ENCODE data around the gene IDE. TPM values are rescaled to one million over a fixed set of nuclear protein-coding genes. Genes with fewer than 3 reads are reported as not detected.
"Not testable (repeated sequence)": the region's sequence is repeated elsewhere in the genome, so short reads cannot be mapped to it uniquely, and the experiment has no call there.

IDE gene
- polyA plus RNA-seq, 4 donors = 21.9 to 27.5 (median 26.6) TPM

DNA sequence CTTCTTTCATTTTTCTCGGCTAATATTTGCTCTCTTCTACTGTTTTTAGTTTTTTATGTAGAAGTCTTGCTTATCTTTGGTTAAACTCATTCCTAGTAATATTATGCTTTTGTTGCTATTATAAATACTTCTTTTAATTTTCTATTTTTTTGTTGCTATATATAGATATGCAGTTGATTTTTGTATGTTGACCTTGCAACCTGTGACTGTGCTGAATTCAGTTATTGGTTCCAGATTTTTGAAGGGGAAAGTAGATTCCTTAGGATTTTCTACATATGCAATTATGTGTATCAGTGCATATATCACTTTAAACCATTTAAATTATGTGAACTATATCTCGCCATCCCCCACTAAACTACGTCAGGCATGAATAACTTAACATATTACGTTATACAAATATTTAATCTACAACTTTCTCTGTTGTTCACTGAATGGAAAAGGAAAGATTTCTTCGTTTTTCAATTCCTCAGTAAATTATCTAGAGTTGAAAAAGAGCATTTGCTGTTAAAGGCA is 71.5 kb downstream of the IDE start:
- no peak for DNase-seq (ENCODE audit: low read depth in 4 of 4, low spot score in 3 of 4)

DNA sequence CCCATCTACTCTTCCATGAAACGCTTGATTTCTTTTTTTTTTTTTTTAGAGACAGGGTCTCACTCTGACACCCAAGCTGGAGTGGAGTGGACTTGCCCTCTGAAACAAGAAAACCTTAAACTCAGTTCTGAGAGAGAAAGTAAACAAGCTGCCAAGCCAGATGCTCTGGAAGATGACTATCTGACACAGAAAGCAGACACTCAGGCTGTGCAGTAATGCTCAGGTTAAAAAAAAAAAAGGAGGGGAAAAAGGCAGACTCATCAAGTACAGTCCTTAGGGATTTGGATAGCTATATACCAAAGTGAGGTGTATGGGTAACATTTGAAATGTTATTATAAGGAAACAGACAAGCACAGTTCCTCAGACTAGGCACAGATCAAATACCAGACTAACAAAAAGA is 80.5 kb downstream of the IDE start:
- DNase-seq (ENCODE audit: low read depth in 4 of 4, low spot score in 3 of 4) = no peak

DNA sequence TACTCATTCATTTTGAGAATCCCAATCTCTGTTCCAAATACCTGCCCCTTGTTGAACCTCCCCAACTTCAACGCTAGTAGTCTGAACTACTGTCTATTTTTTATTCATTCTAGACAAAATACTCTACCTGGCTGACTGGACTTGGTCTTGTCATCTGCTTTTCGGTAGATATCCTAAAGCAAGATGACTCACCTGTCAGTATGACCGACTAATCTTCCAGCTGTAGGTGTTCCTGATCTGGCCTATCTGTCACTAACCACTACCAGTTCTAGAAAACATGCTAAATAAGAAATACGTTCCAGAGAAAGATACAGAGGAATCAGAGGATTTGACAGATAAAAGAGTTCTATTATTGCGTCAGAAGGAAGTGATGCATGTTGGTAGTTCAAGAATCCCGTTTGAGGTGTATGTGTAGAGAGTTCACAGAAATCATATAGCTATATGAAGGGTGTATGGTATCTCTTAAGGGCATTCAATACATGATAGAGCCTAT is 81.1 kb downstream of the IDE start:
- no peak for DNase-seq (ENCODE audit: low read depth in 4 of 4, low spot score in 3 of 4)

DNA sequence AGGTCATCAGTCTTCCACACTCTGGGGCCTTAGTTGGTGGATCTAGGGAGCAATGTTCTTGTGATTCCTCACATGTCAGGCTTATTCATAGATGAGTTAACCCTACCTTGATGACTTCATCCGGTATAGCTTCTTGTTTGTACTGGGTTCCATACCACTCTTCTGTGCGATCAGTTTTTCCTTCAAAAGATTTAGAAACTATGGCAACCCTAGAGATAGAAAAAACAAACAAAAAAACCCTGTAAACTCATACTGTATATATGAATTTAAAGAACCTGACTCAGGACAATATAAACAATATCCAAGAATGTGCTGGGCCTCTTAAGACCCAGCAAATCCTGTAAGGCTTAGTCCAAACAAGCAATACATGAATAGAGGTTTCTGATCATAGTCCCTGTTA is 83.5 kb downstream of the IDE start:
- DNase-seq (ENCODE audit: low read depth in 4 of 4, low spot score in 3 of 4) = no peak

DNA sequence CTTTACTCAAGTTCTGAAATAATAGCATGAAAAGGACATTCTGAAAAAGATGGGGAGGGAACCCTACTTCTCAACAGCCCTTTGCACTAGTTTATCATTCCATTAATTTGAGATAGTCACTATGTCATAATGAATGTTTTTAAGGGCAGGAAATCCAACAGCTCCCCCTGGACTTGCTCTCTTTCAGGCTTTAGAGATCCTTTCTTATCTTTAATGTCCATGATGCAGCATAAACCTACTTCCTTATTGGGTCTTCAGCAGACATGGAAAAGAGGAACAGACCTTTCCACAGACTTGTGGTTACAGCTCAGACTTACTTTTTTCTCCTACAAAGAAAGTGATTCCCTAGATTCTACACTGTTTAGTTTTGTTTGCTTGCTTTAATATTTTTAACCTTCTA is 87.3 kb downstream of the IDE start:
- DNase-seq (ENCODE audit: low read depth in 4 of 4, low spot score in 3 of 4) = no peak

DNA sequence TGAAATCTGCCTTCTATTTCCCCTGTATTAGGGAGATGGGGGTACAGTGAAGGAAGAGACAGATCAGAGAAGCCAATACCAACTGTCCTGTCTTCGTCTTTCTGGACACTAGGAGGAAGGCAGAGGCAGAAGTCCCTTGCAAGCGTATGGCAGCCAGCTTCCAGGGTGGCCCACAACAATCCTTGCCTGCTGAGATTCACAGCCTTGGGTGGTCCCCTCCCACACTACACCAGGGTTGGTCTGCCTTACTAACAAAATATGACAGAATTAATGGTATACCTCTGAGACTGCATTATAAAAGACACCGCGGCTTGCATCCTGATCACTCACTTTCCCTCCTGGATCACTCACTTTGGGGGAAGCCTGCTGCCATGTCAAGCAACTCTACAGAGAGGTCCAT is 90.4 kb downstream of the IDE start:
- no peak for DNase-seq (ENCODE audit: low read depth in 4 of 4, low spot score in 3 of 4)

DNA sequence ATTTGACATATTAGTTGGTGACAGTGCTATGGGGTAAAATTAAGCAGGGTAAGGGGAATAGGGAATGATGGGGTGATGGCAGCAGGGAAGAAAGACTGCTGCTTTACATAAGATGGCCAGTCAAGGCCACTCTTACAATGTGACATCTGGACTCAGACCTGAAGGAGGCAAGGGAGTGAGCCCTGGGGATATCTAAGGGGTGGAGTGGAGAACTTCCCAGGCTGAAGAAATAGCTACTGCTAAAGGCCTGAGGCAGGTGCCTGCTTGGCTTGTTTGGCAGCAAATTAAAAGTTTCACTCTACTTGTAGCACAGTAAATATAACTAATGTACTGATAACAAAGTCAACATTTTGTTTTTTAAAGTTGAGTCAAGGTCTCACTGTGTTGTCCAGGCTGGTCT is 93.5 kb downstream of the IDE start:
- no peak for DNase-seq (ENCODE audit: low read depth in 4 of 4, low spot score in 3 of 4)

DNA sequence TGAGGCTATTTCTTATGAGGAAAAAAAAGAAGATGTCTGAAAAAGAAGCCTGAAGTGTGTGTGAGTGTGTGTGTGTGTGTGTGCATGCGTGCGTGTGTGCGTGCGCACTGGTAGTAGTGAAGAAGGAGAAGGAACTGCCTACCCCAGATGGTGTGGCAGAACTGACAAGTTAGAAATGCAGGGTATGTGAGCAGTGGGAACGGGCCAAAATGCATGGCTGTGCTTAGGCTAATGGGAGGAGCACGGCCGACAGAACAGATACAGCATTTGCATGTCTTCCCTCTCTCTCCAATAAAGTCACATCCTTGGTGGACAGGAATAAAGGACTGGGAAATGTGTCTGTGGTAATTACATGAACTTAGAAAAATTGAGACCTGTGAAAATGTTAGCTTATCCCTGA is 94.3 kb downstream of the IDE start:
- no peak for DNase-seq (ENCODE audit: low read depth in 4 of 4, low spot score in 3 of 4)

DNA sequence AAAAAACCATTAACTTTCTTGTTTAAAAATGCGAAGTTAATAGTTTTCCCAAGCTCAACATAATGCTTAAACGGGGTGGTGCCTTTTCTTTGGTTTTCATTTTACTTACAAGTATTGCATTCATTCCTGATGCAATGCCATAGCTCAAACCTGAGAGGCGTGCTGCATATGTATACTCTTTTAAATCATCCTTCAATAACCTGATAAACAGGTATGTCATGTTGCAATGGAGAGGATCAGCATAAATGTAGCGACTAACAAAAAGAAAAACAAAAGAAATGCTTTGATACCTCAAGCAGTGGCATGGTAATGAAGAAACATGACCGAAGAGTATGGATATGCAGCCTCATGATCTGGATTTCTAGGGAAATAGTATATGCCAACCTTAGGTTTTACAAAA is 95.4 kb downstream of the IDE start:
- no peak for DNase-seq (ENCODE audit: low read depth in 4 of 4, low spot score in 3 of 4)

DNA sequence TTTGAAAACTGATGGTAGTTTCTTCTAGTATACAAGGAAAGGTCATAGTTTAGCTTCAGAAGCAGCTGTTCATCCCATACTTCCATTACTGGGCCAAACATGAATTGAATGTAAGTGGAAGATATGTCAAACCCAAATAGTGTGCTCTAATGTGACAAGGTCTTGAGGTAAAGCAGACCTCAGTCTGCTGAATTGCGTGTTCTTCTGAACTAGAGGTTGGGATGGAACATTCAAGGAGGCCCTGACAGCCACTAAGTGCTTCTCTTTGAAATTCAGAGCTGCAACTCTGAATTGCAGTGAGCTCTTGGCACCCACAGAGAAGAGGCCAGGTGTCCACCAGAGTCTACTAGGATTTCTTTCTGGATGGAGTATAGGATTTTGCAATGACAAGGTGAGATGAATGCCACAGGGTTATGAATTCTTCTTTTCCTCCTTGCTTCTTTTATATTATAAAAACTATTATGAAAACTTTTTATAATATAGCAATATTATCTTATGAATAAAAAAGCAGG is 98.5 kb downstream of the IDE start:
- no peak for DNase-seq (ENCODE audit: low read depth in 4 of 4, low spot score in 3 of 4)

DNA sequence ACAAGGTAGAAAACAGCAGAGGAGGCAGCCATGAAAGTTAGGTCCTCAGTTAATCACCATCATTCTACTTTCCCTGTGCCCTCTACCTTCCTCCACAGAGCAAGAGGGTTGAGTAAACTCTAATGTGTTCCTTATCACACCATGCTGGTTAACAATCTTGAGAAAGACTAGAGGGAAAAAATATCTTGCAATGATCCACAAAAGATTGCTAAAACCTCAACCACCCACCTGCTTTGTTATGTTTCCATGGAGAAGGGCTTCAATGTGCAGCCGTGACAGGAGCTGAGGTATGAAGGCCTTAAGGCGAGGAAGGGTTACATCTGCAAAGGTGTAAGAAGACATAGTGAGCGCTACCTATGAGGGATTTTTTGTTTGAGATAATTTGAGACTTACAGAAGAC is 103.9 kb downstream of the IDE start:
- no peak for DNase-seq (ENCODE audit: low read depth in 4 of 4, low spot score in 3 of 4)

DNA sequence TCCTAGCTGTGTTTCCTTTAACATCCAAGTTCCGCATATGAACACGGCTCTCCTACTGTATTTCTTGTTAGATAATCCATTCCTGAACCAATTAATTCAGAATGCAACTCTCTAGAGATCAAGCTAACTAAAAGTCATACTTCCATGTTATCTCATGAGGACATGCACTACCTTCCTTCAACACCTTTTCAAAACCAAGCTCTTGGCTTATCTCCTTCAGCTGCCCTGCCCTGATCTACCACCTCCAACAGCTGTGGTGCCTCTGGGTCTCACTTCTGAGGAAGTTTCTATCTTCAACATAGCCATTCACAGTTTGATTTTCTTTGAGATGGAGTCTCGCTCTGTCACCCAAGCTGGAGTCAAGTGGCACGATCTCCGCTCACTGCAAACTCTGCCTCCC is 109.5 kb downstream of the IDE start:
- no peak for DNase-seq (ENCODE audit: low read depth in 4 of 4, low spot score in 3 of 4)

DNA sequence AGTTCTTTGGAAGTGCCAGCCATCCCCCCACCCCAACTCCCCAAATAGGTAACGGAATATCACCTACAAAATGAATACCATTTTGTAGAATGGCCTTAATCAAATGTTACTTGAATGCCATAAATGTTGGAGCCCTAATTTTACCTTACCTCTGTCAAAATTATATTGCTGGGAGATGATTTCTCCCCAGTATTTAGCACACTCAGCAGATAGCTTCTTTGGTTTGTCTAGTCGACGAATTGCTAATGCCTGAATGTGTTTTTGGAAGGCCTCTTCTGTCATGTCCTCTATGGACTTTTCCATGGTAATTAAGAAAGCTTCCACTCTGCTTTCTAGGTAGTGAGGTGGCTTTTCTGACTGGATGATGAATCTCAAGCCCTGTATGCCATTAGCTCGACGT is 110.3 kb downstream of the IDE start:
- no peak for DNase-seq (ENCODE audit: low read depth in 4 of 4, low spot score in 3 of 4)

DNA sequence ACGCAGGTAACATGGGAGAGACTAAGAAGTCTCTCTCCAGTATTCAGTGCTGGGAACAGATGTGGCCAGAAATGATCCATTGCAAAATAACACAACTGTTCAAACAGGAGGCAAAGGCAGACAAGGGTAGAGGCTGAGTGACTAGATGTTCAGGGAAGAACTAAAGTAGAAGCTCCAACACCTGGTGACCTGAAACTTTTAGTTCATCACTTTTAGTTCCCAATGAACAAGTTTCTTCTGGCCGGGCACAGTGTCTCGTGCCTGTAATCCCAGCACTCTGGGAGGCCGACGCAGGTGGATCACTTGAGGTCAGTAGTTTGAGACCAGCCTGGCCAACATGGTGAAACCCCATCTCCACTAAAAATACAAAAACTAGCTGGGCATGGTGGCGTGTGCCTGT is 118.9 kb downstream of the IDE start:
- not testable (repeated sequence) for DNase-seq (ENCODE audit: low read depth in 4 of 4, low spot score in 3 of 4)

DNA sequence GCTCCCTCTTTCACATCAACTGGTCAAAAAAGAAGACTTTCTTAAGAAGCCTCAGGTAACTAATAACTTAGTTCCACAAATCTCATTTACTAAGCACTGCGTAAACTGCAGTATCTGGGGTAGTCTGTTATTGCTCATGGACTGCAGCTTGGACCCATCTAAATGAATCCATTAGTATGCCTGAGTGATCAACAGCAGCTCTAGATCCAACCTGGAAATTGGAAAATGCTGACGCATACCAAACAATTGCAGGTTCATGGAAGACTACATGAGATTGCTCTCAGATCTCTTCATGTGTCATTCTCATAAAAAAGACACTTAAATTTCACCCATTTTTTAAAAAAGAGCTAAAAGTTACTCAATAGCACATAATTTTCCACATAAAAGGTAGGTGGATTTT is 121.6 kb downstream of the IDE start:
- no peak for DNase-seq (ENCODE audit: low read depth in 4 of 4, low spot score in 3 of 4)

DNA sequence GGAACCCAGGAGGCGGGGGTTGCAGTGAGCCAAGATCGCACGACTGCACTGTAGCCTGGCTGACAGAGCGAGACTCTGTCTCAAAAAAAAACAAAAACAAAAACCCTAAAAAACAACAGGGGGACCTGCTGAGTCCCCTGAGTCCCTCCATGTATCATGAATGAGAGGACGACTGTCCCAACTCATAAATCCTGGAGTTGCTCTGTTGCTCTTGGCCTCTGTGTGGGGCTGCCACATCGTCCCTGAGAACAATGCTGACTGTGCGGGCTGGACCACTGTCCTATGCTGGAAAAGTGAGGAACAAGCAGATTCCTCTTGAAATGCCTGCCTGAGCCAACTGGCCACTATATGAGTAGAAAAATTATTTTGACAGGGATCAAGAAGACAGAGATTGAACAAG is 122.5 kb downstream of the IDE start:
- DNase-seq (ENCODE audit: low read depth in 4 of 4, low spot score in 3 of 4) = no peak

DNA sequence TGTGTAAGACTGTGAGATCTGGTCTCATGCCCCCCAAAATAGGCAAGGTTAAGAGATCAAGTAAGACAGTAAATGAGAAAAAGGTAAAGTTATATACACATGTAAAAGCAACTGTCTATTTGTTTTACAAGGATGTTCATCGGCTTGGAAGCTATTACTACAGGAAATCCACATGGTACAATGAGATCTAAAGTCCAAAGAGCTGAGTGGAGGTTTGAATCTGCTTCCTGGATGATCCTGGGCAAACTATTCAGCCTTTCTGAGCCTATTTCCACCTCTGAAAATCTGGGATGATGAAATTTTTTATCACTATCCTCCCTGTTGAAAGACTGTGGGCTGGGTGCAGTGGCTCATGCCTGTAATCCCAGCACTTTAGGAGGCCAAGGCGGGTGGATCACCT is 123.0 kb downstream of the IDE start:
- no peak for DNase-seq (ENCODE audit: low read depth in 4 of 4, low spot score in 3 of 4)

DNA sequence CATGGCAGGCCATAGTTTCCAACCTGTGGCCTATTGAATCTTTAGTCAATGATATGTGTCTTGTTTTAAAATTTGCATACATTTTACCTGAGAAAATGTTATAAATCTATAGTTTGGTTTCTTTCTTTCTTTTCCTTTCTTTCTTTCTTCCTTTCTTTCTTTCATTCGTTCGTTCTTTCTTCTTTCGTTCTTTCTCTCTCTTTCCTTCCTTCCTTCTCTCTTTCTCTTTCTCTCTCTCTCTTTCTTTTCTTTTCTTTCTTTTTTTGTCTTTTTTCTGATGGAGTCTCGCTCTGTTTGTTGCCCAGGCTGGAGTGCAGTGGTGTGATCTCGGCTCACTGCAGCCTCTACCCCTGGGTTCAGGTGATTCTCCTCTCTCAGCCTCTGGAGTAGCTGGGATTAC is 133.3 kb downstream of the IDE start:
- DNase-seq (ENCODE audit: low read depth in 4 of 4, low spot score in 3 of 4) = no peak

DNA sequence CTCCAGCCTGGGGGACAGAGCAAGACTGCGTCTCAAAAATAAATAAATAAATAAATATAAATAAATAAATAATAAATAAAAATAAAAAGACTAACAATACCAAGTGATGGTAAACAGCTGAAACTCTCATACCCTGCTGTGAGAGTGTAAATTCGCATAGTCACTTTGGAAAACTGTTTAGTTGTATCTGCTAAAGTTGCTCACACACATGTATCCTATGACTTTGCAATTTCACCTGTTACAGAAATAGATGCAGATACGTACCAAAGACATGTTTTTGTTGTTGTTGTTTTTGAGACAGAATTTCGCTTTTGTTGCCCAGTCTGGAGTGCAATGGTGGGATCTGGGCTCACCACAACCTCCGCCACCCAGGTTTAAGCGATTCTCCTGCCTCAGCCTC is 135.7 kb downstream of the IDE start:
- DNase-seq (ENCODE audit: low read depth in 4 of 4, low spot score in 3 of 4) = no peak

DNA sequence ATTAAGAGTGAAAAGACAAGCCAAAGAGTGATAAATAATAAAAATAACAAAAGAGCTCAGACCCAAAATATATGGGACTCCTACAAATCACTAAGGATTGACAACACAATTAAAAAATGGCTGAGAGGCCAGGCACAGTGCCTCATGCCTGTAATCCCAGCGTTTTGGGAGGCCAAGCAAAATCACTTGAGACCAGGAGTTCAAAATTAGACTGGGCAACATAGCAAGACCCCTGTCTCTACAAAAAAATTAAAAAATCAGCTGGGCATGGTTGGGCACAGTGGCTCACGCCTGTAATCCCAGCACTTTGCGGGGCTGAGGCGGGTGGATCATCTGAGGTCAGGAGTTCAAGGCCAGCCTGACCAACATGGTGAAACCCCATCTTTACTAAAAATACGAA is 137.3 kb downstream of the IDE start:
- no peak for DNase-seq (ENCODE audit: low read depth in 4 of 4, low spot score in 3 of 4)

DNA sequence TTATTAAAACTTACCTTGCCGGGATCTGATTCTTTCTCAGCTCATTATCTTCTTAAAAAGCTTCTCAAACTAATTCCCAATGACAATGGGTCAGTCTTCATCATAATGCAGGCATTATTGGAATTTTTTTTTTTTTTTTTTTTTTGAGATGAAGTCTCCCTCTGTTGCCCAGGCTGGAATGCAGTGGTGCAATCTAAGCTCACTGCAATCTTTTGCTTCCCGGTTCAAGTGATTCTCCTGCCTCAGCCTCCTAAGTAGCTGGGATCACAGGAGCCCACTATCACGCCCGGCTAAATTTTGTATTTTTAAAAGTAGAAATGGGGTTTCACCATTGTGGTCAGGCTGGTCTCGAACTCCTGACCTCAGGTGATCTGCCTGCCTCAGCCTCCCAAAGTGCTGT is 137.8 kb downstream of the IDE start:
- not testable (repeated sequence) for DNase-seq (ENCODE audit: low read depth in 4 of 4, low spot score in 3 of 4)

DNA sequence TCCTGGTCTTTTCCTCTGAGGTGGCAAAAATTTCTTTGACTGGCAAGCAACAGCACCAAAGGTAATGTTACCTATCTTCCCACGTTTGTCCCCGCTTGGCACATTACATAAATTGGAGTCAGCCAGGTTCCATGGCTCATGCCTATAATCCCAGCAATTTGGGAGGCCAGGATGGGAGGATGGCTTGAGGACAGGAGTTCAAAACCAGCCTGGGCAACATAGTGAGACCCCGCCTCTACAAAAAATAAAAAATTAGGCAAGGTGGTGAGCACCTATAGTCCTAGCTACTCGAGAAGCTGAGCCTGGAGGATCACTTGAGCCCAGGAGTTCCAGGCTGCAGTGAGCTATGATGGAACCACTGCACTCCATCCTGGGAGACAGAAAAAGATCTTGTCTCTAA is 139.5 kb downstream of the IDE start:
- DNase-seq (ENCODE audit: low read depth in 4 of 4, low spot score in 3 of 4) = no peak

DNA sequence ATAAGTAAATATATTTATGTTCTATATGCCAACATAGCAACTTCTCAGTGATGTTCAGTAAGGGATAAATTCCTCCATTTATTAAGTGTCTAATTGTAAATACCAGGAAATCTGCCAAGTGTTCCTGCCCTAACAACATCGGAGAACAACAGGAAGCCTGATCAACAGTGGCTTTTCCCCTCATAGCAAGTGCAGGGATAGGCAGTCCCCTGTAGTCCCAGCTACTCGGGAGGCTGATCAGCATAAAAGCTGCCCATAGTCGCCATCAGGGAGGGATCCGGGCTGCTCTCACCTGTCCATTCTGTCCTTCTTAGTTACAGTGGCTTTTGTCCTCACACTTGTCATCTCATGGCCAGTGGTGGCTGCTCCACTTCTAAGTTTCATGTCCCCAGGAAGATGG is 141.3 kb downstream of the IDE start:
- DNase-seq (ENCODE audit: low read depth in 4 of 4, low spot score in 3 of 4) = no peak
